NCI-H82 (cell line): ENCODE measurements around the gene CEP20.
"Not testable (repeated sequence)": the region's sequence is repeated elsewhere in the genome, so short reads cannot be mapped to it uniquely, and the experiment has no call there.

Experiments
- DNase-seq: peaks from one replicate; lab custom pipeline; 2025; lab: John Stamatoyannopoulos, UW

The CEP20 gene

GRCh38 chr16:15888072-15888976 lies at the start of gene CEP20:
TSS of gene CEP20 (minus strand) at chr16:15888603. CDS start at chr16:15888585, 18 bp downstream.
- peak; percentile 100 for DNase-seq

DNA sequence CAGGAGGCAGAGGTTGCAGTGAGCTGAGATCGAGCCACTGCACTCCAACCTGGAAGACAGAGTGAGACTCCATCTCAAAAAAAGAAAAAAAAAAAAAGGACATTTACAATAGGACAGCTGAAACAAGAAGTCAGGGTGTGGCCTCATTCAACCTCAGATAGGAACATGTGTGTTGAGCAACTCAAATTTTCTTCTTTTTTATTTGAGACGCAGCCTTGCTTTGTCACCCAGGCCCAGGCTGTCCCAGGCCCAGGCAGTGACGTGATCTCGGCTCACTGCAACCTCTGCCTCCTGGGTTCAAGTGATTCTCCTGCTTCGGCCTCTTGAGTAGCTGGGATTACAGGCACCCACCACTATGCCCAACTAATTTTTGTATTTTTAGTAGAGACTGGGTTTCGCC lies 48.4 kb upstream of the CEP20 start:
- DNase-seq = not testable (repeated sequence)

GRCh38 chr16:15934991-15935390 lies 46.6 kb upstream of the CEP20 start:
- DNase-seq = no peak

- DNase-seq = no peak
These were observed 45.4 kb upstream of the CEP20 start for GRCh38 chr16:15933781-15934180.

- DNase-seq = no peak
These were observed 44.5 kb upstream of the CEP20 start for GRCh38 chr16:15932939-15933338.

DNA sequence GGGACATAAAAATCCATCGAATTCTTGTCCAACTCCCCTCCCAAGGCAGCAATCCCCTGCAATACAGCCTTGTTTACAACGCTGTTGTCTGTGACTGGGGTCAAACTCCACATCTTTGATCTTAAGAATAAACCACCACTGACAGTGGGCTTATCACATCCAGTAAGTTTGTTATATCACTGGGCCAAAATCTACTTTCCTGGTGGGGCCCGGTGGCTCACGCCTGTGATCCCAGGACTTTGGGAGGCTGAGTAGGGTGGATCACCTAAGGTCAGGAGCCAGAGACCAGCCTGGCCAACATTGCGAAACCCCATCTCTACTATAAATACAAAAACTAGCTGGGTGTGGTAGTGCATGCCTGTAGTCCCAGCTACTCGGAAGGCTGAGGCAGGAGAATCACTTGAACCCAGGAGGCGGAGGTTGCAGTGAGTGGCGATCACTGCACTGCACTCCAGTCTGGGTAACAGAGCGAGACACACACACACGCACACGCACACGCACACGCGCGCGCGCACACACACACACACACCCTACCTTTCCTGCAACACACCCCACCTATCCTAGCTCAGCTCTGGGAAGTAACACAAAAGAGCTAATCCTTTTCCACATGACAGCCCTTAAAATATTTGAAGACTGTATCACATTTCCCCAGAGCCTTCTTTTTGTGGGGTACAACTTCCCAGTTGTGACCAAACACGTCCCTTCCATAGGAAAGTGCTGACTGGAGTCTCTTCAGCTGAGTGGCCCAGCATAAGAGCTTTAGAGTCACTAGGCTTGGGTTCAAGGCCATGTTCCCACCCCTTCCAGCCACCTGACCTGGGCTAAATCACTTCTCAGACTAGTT lies 40.1 kb upstream of the CEP20 start:
- no peak for DNase-seq

GRCh38 chr16:15925631-15926030 lies 37.2 kb upstream of the CEP20 start:
- DNase-seq = no peak

DNA sequence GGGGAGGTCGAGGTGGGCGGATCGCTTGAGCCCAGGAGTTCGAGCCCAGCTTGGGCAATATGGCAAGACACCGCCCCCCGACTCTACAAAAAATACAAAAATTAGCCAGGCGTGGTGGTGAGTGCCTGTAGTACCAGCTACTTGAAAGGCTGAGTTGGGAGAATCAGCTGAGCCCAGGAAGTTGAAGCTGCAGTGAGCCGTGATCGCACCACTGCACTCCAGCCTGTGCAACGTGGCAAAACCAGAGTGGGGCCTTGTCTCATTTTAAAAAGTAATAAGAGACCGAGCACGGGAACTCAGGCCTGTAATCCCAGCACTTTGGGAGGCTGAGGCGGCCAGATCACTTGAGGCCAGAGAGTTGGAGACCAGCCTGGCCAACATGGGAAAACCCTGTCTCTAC lies 36.6 kb upstream of the CEP20 start:
- no peak for DNase-seq

DNA sequence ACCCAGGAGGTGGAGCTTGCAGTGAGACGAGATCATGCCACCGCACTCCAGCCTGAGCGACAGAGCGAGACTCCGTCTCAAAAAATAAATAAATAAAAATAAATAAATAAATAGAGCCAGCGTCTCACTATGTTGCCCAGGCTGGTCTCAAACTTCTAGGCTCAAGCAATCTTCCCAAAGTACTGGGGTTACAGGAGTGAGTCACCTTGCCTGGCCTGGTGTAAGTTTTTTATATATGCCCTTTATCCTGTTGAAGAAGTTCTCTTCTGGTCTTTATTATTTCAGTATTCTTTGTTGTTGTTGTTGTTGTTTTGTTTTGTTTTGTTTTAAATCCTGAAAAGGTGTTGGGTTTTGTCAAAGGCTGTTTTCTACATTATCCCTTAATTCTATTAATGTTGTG lies 30.9 kb upstream of the CEP20 start:
- DNase-seq = no peak

- not testable (repeated sequence) for DNase-seq
These were observed 29.9 kb upstream of the CEP20 start for GRCh38 chr16:15918314-15918713.

DNA sequence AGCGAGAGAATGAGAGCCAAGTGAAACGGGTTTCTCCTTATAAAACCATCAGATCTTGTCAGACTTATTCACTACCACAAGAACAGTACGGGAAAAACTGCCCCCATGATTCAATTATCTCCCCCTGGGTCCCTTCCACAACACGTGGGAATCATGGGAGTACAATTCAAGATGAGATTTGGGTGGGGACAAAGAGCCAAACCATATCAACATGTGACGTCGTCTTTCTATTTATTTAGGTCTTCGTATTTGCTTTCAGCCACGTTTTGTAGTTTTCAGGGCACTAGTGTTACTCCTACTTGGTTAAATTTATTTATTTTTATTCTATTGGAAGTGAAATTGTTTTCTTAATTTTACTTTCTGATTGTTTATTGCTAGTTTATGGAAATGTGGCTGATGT lies 27.9 kb upstream of the CEP20 start:
- no peak for DNase-seq

GRCh38 chr16:15915555-15916081 lies 27.2 kb upstream of the CEP20 start:
- DNase-seq = no peak

DNA sequence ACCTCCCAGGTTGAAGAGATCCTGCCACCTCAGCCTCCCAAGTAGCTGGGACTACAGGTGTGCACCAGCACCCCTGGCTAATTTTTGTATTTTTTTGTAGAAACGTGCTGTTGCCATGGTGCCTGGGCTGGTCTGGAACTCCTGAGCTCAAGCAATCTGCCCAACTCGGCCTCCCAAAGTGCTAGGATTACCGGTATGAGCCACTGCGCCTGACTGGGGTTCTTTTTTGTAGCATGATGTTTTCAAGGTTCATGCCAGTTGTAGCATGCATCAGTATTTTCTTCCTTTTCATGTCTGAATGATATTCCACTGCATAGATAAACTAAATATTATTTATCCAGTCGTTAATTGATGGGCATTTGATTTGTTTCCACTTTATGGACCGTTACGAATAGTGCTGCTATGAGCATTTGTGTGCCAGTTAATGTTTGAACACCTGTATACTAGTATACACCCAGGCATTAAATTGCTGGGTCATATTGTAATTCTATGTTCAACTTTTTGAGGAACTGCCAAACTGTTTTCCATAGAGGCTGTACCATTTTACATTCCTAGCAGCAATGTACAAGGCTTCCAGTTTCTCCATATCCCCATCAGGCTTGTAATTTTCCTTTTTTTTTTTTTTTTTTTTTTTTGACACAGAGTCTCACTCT lies 24.8 kb upstream of the CEP20 start:
- DNase-seq = no peak

GRCh38 chr16:15911198-15911597 lies 22.8 kb upstream of the CEP20 start:
- DNase-seq = no peak

GRCh38 chr16:15907863-15908478 lies 19.6 kb upstream of the CEP20 start:
- DNase-seq = peak; percentile 92

DNA sequence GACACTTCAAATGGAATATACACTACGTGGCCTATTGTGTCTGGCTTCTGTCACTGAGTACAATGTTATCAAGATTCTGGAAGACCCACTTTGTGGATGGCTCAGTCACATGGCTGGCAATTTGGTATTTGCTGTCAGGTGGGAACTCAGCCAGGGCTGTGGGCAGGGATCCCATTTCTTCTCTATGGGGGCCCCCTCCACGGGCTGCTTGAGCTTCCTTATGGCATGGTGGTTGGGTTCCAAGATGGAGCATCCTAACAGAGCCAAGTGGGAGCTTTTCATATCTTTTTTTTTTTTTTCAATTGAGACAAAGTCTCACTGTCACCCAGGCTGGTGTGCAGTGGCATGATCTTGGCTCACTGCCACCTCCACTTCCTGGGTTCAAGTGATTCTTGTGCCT lies 18.0 kb upstream of the CEP20 start:
- DNase-seq = no peak

GRCh38 chr16:15903960-15904359 lies 15.6 kb upstream of the CEP20 start:
- DNase-seq = no peak

GRCh38 chr16:15900901-15901500 lies 12.6 kb upstream of the CEP20 start:
- DNase-seq = no peak

- no peak for DNase-seq
These were observed 12.0 kb upstream of the CEP20 start for GRCh38 chr16:15900357-15900756.

DNA sequence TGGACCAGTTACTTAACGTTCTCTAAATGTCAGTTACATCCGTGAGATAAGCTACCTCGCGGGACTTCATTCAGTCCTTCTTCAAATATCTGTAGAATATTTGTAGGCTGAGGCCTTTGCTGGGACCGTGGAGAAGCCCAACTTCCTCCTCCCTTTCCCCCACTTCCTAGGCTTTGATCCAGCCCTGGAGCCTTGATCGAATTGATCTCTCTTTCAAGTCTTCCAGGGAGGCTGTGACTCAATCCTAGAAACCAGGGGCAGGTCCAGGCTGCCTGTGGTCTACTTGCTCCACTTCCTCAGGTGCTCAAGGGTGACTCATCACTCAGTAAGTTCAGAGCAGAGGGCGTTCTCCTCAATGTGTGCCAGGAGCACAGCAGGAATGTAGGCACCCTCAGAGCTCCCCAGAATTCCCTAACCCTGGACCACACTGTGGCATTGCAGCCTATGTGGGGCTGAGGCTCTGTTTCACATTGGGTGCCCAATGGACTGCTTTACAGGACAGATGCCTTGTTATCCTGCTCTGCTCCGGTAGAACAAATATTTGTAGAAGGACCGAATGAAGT lies 11.2 kb upstream of the CEP20 start:
- DNase-seq = no peak

GRCh38 chr16:15898654-15899053 lies 10.3 kb upstream of the CEP20 start:
- no peak for DNase-seq
